Panc1 (cell line): ENCODE results near the gene HOTAIR.

Source experiments
- POLR2AphosphoS5 ChIP-seq: IDR thresholded peaks from 2 replicates; pipeline ENCODE4 v1.6.1; 2012; ENCODE audit warnings: mild to moderate bottlenecking, low read depth, low read length, moderate library complexity
- SIN3A ChIP-seq: IDR thresholded peaks from 2 replicates; pipeline ENCODE4 v1.6.1; 2012; ENCODE audit warnings: low read depth, mild to moderate bottlenecking, low read length, moderate library complexity, borderline replicate concordance; ENCODE audit not compliant: insufficient read depth
- TCF7L2 ChIP-seq: IDR thresholded peaks from 2 replicates; pipeline ENCODE4 v1.6.1; 2011; ENCODE audit warnings: mild to moderate bottlenecking, low read depth, low read length, inconsistent platforms
- TF ChIP-seq, protein P1 (sequence below): fragments of 450-650 bp; IDR thresholded peaks from 2 replicates; pipeline ENCODE4 v1.5.1; 2017; ENCODE audit warnings: mild to moderate bottlenecking
- TF ChIP-seq, protein P2 (sequence below), 2 experiments: IDR thresholded peaks; 2 replicates each; pipeline ENCODE4 v1.6.1; 2011 to 2012; ENCODE audit warnings: low read depth in 2 of 2, control low read depth in 1 of 2, low read length in 1 of 2, mild to moderate bottlenecking in 1 of 2, moderate library complexity in 1 of 2; ENCODE audit not compliant: insufficient read depth in 1 of 2

DNA sequence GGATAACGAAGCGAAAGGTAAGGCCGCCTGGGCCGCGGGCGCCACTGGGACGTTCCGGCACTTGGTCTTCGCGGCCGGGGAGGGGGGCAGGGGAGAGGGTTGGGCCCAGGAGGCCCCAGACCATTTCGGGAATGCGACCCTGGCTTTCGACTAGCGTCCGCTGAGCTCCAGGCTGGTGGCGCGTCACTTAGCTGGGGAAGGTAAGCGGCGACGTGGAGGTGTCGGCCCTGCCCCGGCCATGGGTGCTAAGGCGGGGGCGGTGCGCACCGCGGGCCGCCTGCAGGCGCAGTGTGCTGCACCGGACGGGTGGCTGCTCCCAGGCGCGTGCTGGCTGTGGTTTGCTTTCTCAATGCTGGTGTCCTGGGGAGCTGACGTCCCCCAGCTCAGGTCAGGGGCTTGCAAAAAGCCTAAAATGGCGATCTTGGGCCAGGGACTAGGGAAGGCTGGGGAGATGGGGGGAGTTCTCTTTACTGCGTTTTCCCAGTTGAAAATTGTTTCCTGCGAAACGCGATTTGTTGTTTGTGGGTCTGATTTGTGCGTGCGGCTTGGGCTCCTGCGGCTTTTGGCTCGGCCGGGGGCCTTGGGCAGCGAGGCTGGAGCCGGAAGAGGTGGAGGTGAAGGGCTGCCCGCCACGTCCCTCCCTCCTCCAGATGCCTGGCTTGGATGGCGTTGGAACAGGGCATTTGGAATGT is 11.4 kb upstream of the HOTAIR start:
- TF ChIP-seq, protein P1, sequence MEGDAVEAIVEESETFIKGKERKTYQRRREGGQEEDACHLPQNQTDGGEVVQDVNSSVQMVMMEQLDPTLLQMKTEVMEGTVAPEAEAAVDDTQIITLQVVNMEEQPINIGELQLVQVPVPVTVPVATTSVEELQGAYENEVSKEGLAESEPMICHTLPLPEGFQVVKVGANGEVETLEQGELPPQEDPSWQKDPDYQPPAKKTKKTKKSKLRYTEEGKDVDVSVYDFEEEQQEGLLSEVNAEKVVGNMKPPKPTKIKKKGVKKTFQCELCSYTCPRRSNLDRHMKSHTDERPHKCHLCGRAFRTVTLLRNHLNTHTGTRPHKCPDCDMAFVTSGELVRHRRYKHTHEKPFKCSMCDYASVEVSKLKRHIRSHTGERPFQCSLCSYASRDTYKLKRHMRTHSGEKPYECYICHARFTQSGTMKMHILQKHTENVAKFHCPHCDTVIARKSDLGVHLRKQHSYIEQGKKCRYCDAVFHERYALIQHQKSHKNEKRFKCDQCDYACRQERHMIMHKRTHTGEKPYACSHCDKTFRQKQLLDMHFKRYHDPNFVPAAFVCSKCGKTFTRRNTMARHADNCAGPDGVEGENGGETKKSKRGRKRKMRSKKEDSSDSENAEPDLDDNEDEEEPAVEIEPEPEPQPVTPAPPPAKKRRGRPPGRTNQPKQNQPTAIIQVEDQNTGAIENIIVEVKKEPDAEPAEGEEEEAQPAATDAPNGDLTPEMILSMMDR = no peak
- TF ChIP-seq SIN3A (no peak; the same call in 1 of the 2 replicates), POLR2AphosphoS5 (no peak; the same call in none of the 2 replicates), TCF7L2 (no peak)
- TF ChIP-seq, protein P2, sequence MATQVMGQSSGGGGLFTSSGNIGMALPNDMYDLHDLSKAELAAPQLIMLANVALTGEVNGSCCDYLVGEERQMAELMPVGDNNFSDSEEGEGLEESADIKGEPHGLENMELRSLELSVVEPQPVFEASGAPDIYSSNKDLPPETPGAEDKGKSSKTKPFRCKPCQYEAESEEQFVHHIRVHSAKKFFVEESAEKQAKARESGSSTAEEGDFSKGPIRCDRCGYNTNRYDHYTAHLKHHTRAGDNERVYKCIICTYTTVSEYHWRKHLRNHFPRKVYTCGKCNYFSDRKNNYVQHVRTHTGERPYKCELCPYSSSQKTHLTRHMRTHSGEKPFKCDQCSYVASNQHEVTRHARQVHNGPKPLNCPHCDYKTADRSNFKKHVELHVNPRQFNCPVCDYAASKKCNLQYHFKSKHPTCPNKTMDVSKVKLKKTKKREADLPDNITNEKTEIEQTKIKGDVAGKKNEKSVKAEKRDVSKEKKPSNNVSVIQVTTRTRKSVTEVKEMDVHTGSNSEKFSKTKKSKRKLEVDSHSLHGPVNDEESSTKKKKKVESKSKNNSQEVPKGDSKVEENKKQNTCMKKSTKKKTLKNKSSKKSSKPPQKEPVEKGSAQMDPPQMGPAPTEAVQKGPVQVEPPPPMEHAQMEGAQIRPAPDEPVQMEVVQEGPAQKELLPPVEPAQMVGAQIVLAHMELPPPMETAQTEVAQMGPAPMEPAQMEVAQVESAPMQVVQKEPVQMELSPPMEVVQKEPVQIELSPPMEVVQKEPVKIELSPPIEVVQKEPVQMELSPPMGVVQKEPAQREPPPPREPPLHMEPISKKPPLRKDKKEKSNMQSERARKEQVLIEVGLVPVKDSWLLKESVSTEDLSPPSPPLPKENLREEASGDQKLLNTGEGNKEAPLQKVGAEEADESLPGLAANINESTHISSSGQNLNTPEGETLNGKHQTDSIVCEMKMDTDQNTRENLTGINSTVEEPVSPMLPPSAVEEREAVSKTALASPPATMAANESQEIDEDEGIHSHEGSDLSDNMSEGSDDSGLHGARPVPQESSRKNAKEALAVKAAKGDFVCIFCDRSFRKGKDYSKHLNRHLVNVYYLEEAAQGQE (IDR thresholded peaks at IDR 0.05; ENCODE audit: insufficient read depth in 1 of 2, low read depth in 2 of 2, low read length in 1 of 2) = no peak; a peak in 1 of 4 replicates
